GM12878 (cell line): ENCODE results near the gene ANKRD28. TPM values are rescaled to one million over a fixed set of nuclear protein-coding genes. Genes with fewer than 3 reads are reported as not detected.
A peak's percentile ranks its signal among the peaks of the same experiment; 100 is the strongest.

Experiments
- ASH2L ChIP-seq: fragments of 300-600, 200-600 bp; sonication (generic); IDR thresholded peaks from 2 replicates; pipeline ENCODE4 v1.6.1; 2017; ENCODE audit warnings: low read depth, mild to moderate bottlenecking, borderline replicate concordance
- ATF7 ChIP-seq: fragments of 450-650 bp; IDR thresholded peaks from 2 replicates; pipeline ENCODE4 v1.6.1; 2016; ENCODE audit warnings: low read depth, mild to moderate bottlenecking
- BACH1 ChIP-seq: fragments of 450-650 bp; IDR thresholded peaks from 2 replicates; pipeline ENCODE4 v1.6.1; 2017; ENCODE audit warnings: mild to moderate bottlenecking, borderline replicate concordance
- CBX3 ChIP-seq: fragments of 200-600 bp; sonication (generic); IDR thresholded peaks from 2 replicates; pipeline ENCODE4 v1.6.1; 2016; ENCODE audit warnings: low read depth, borderline replicate concordance
- CEBPB ChIP-seq, 2 experiments: fragments of 150-350 bp in 1 of 2; IDR thresholded peaks; 2 replicates each; pipeline ENCODE4 v1.6.1; 2012 to 2014; ENCODE audit warnings: low read depth in 2 of 2, low read length in 2 of 2, borderline replicate concordance in 1 of 2, inconsistent platforms in 1 of 2
- CHD1 ChIP-seq: IDR thresholded peaks from 2 replicates; pipeline ENCODE4 v1.6.1; 2012; ENCODE audit warnings: low read depth, low read length, improper control_type of control experiment
- CHD2 ChIP-seq: IDR thresholded peaks from 2 replicates; pipeline ENCODE4 v1.6.1; 2011; ENCODE audit warnings: low read depth, low read length, improper control_type of control experiment, borderline replicate concordance
- CREM ChIP-seq: IDR thresholded peaks from 2 replicates; pipeline ENCODE4 v1.6.1; 2014; ENCODE audit warnings: antibody characterized with exemption, low read depth
- EED ChIP-seq: sonication (generic); IDR thresholded peaks from 2 replicates; pipeline ENCODE4 v1.6.1; 2016; ENCODE audit warnings: antibody characterized with exemption, low read depth
- EGR1 ChIP-seq, 2 experiments: IDR thresholded peaks; 1 replicate in 1 of 2; 2 replicates in 1 of 2; pipeline ENCODE4 v1.6.1; 2011 to 2012; ENCODE audit warnings: low read depth in 2 of 2, low read length in 2 of 2, borderline replicate concordance in 1 of 2, mild to moderate bottlenecking in 1 of 2, moderate library complexity in 1 of 2
- GATAD2B ChIP-seq: fragments of 450-650 bp; conservative IDR thresholded peaks from 2 replicates; pipeline ENCODE4 v1.6.1; 2017; ENCODE audit warnings: low read depth, mild to moderate bottlenecking, moderate library complexity
- JUND ChIP-seq: IDR thresholded peaks from 2 replicates; pipeline ENCODE4 v1.6.1; 2012; ENCODE audit warnings: low read depth, mild to moderate bottlenecking, low read length, improper control_type of control experiment, moderate library complexity
- LARP7 ChIP-seq: fragments of 450-650 bp; IDR thresholded peaks from 2 replicates; pipeline ENCODE4 v1.6.1; 2017; ENCODE audit warnings: mild to moderate bottlenecking
- MTA3 ChIP-seq: IDR thresholded peaks from 2 replicates; pipeline ENCODE4 v1.6.1; 2012; ENCODE audit warnings: low read length, inconsistent platforms, borderline replicate concordance
- MYB ChIP-seq: fragments of 150-350 bp; IDR thresholded peaks from 2 replicates; pipeline ENCODE4 v1.6.1; 2014; ENCODE audit warnings: mild to moderate bottlenecking, low read depth, low read length, borderline replicate concordance
- MYC ChIP-seq: IDR thresholded peaks from 2 replicates; pipeline ENCODE4 v1.6.1; 2011; ENCODE audit warnings: mild to moderate bottlenecking, low read length, moderate library complexity, inconsistent platforms; ENCODE audit not compliant: insufficient read depth, insufficient replicate concordance, insufficient read length, severe bottlenecking
- NFIC ChIP-seq: IDR thresholded peaks from 2 replicates; pipeline ENCODE4 v1.6.1; 2012; ENCODE audit warnings: low read depth, mild to moderate bottlenecking, inconsistent platforms, low read length, moderate library complexity
- NFXL1 ChIP-seq: fragments of 450-650 bp; IDR thresholded peaks from 2 replicates; pipeline ENCODE4 v1.6.1; 2017; ENCODE audit warnings: antibody characterized with exemption, mild to moderate bottlenecking, borderline replicate concordance
- POLR2AphosphoS2 ChIP-seq: IDR thresholded peaks from 2 replicates; pipeline ENCODE4 v1.6.1; 2011; ENCODE audit warnings: low read depth, mild to moderate bottlenecking, low read length, improper control_type of control experiment, moderate library complexity
- RBBP5 ChIP-seq: fragments of 200-600 bp; sonication (generic); conservative IDR thresholded peaks from 2 replicates; pipeline ENCODE4 v1.6.1; 2016
- RFX5 ChIP-seq: IDR thresholded peaks from 2 replicates; pipeline ENCODE4 v1.6.1; 2011; ENCODE audit warnings: low read depth, low read length, improper control_type of control experiment
- SREBF2 ChIP-seq: IDR thresholded peaks from 2 replicates; pipeline ENCODE4 v1.6.1; 2012; ENCODE audit warnings: mild to moderate bottlenecking, low read length
- TARDBP ChIP-seq: IDR thresholded peaks from 2 replicates; pipeline ENCODE4 v1.6.1; 2016; ENCODE audit warnings: borderline replicate concordance
- TBL1XR1 ChIP-seq: IDR thresholded peaks from 2 replicates; pipeline ENCODE4 v1.6.1; 2012; ENCODE audit warnings: low read depth, low read length, improper control_type of control experiment
- ZBED1 ChIP-seq: IDR thresholded peaks from 2 replicates; pipeline ENCODE4 v1.6.1; 2016; ENCODE audit warnings: borderline replicate concordance
- ZBTB33 ChIP-seq: fragments of 450-650 bp; IDR thresholded peaks from 2 replicates; pipeline ENCODE4 v1.6.1; 2017; ENCODE audit warnings: mild to moderate bottlenecking
- ZBTB40 ChIP-seq: fragments of 450-650 bp; IDR thresholded peaks from 2 replicates; pipeline ENCODE4 v1.6.1; 2016; ENCODE audit warnings: mild to moderate bottlenecking, moderate library complexity, borderline replicate concordance
- ZNF274 ChIP-seq: IDR thresholded peaks from one replicate; pipeline ENCODE4 v1.8.0; 2011; ENCODE audit not compliant: insufficient read length, insufficient read depth
- polyA plus RNA-seq, 11 experiments: library from polyadenylated mRNA; depleted of rRNA in 4 of 11; unstranded in 6 of 11; stranded (reverse) in 5 of 11; fragments of >200 nt; fragmentation: Nextera tagmentation in 4 of 11; fragmentation: Illumina TruSeq in 1 of 11; extraction: Ambion mirVana in 4 of 11; extraction: Trizol in 1 of 11; gene quantifications; 1 replicate in 1 of 11; 2 replicates in 10 of 11; pipeline versions ENCODE4 v1.2.1 to v1.2.3, GENCODE V29; 2011 to 2016; ENCODE audit warnings: inconsistent platforms in 2 of 11, missing spikeins in 2 of 11, low read depth in 1 of 11
- total RNA-seq, 4 experiments: library from RNA; depleted of rRNA in 3 of 4; stranded (reverse); fragments of >200 nt in 3 of 4; fragmentation: Illumina TruSeq in 1 of 4; extraction: Trizol in 1 of 4; gene quantifications; 2 replicates each; pipeline versions ENCODE4 v1.2.1 to v1.2.3, GENCODE V29; 2013 to 2021

The ANKRD28 gene
- total and polyA plus RNA-seq, 10 of the 15 experiments (the other 5 are each of a cell fraction or from before 2014, with no cell fraction given), result 11.2 to 105 (median 38.3) TPM

GRCh38 chr3:15636028-15636709 is 161.6 kb downstream of the ANKRD28 start (continued):
- TF ChIP-seq JUND (no peak), NFXL1 (no peak), ZBTB33 (no peak), ZNF274 (no peak), ZBED1 (0 out of 2 replicates have a peak, but pooled peaks have one; percentile 21), LARP7 (no peak), NFIC (peak; percentile 55; the same call in 1 of the 2 replicates), GATAD2B (no peak), CEBPB (IDR thresholded peaks at IDR 0.05; ENCODE audit: borderline replicate concordance in 1 of 2, low read depth in 2 of 2, low read length in 2 of 2) (no peak), SREBF2 (no peak), MTA3 (no peak), CBX3 (no peak), CHD2 (no peak), MYC (no peak), EGR1 (IDR thresholded peaks at IDR 0.05; ENCODE audit: borderline replicate concordance in 1 of 2, low read depth in 2 of 2, low read length in 2 of 2) (0 out of 3 replicates have a peak, but pooled peaks of 1 of the 2 experiments have one; percentile 4), TARDBP (no peak), ZBTB40 (no peak), MYB (no peak), TBL1XR1 (no peak), EED (peak; percentile 56; the same call in 1 of the 2 replicates), RFX5 (no peak), POLR2AphosphoS2 (no peak), CREM (0 out of 2 replicates have a peak, but pooled peaks have one; percentile 25), CHD1 (no peak), ATF7 (no peak), BACH1 (no peak), ASH2L (no peak), RBBP5 (no peak)
